Stimulated activated effector memory CD8-positive, alpha-beta T cell treated with anti-CD3 and anti-CD28 coated beads, Interleukin-12 subunit alpha, Interleukin-12 subunit beta, amount 100 ng/mL, for 72 hours (primary cell): ENCODE data around the gene FKBP3.

ENCODE experiments used
- ATAC-seq: fragments of 150-1000 bp; cut with Tn5 transposase; 2 replicates; pipeline ENCODE4 v1.10.0; 2021
- DNase-seq, 2 donors: peaks; one replicate each; pipeline ENCODE4 v3.0.0; 2021 to 2022; ENCODE audit warnings: low spot score in 2 of 2
- H3K27ac Mint-ChIP-seq: one replicate; pipeline ENCODE4 v1.8.0; 2022; ENCODE audit warnings: mild to moderate bottlenecking, mixed read lengths
- H3K36me3 Mint-ChIP-seq: one replicate; pipeline ENCODE4 v1.8.0; 2022; ENCODE audit warnings: mild to moderate bottlenecking, mixed read lengths
- H3K4me1 Mint-ChIP-seq: one replicate; pipeline ENCODE4 v1.8.0; 2022; ENCODE audit warnings: mixed read lengths
- H3K4me3 Mint-ChIP-seq: one replicate; pipeline ENCODE4 v1.8.0; 2022; ENCODE audit warnings: mild to moderate bottlenecking, mixed read lengths
- H3K9me3 Mint-ChIP-seq: one replicate; pipeline ENCODE4 v1.8.0; 2022; ENCODE audit warnings: mixed read lengths

Gene FKBP3

GRCh38 chr14:45133683-45134050 is 614 bp downstream of the FKBP3 start:
- Mint-ChIP-seq H3K9me3 (no peaks in the 10 kb centered on the region), H3K4me3 (peak overlapping the region; percentile 100), H3K27ac (peak overlapping the region; percentile 99), H3K36me3 (peaks cover 4% of the 10 kb centered on the region), H3K4me1 (peaks cover 25% of the 10 kb centered on the region)
- DNase-seq (no peak), ATAC-seq (no peak)

GRCh38 chr14:45128963-45129629 is 5.2 kb downstream of the FKBP3 start:
- no peaks in the 10 kb centered on the region for H3K9me3 Mint-ChIP-seq
- ATAC-seq (no peak), DNase-seq (no peak)
- no peak overlapping the region for H3K4me3 Mint-ChIP-seq
- no peak overlapping the region for H3K27ac Mint-ChIP-seq
- H3K4me1 Mint-ChIP-seq: peaks cover 8% of the 10 kb centered on the region
- peaks cover 49% of the 10 kb centered on the region for H3K36me3 Mint-ChIP-seq

GRCh38 chr14:45125754-45126153 is 8.5 kb downstream of the FKBP3 start:
- peaks cover 82% of the 10 kb centered on the region for H3K36me3 Mint-ChIP-seq
- ATAC-seq (no peak), DNase-seq (no peak)

GRCh38 chr14:45123271-45123670 is 11.0 kb downstream of the FKBP3 start:
- H3K9me3 Mint-ChIP-seq: no peaks in the 10 kb centered on the region

More at GRCh38 chr14:45125754-45126153, 8.5 kb downstream of the FKBP3 start:
- no peaks in the 10 kb centered on the region for H3K9me3 Mint-ChIP-seq
- H3K27ac Mint-ChIP-seq: no peak overlapping the region
- H3K4me3 Mint-ChIP-seq: no peak overlapping the region
- no peaks in the 10 kb centered on the region for H3K4me1 Mint-ChIP-seq

GRCh38 chr14:45120096-45120495 is 14.2 kb downstream of the FKBP3 start:
- Mint-ChIP-seq H3K4me1 (peaks cover 5% of the 10 kb centered on the region), H3K27ac (no peak overlapping the region), H3K4me3 (no peak overlapping the region), H3K9me3 (no peaks in the 10 kb centered on the region), H3K36me3 (peaks cover 100% of the 10 kb centered on the region)
- DNase-seq (no peak), ATAC-seq (no peak)

More at GRCh38 chr14:45123271-45123670, 11.0 kb downstream of the FKBP3 start:
- no peak for ATAC-seq
- H3K4me3 Mint-ChIP-seq: no peak overlapping the region
- H3K36me3 Mint-ChIP-seq: peaks cover 99% of the 10 kb centered on the region
- DNase-seq: no peak
- H3K27ac Mint-ChIP-seq: no peak overlapping the region
- H3K4me1 Mint-ChIP-seq: peaks cover 5% of the 10 kb centered on the region

GRCh38 chr14:45118594-45118993 is 15.7 kb downstream of the FKBP3 start:
- H3K36me3 Mint-ChIP-seq: peaks cover 100% of the 10 kb centered on the region

GRCh38 chr14:45114327-45114726 is 20.0 kb downstream of the FKBP3 start:
- Mint-ChIP-seq H3K27ac (peak overlapping the region; percentile 90), H3K4me3 (no peak overlapping the region), H3K36me3 (peaks cover 100% of the 10 kb centered on the region), H3K9me3 (no peaks in the 10 kb centered on the region), H3K4me1 (peaks cover 9% of the 10 kb centered on the region)
- no peak for DNase-seq
- ATAC-seq: peak; percentile 80

More at GRCh38 chr14:45118594-45118993, 15.7 kb downstream of the FKBP3 start:
- no peak for DNase-seq
- H3K9me3 Mint-ChIP-seq: no peaks in the 10 kb centered on the region
- no peak overlapping the region for H3K4me3 Mint-ChIP-seq
- H3K27ac Mint-ChIP-seq: no peak overlapping the region
- ATAC-seq: no peak
- peaks cover 9% of the 10 kb centered on the region for H3K4me1 Mint-ChIP-seq

GRCh38 chr14:45112896-45113781 is 21.1 kb downstream of the FKBP3 start:
- peak overlapping the region; percentile 12 for H3K4me3 Mint-ChIP-seq
- peaks cover 100% of the 10 kb centered on the region for H3K36me3 Mint-ChIP-seq
- no peak for DNase-seq
- H3K27ac Mint-ChIP-seq: peak overlapping the region; percentile 90
- peaks cover 9% of the 10 kb centered on the region for H3K4me1 Mint-ChIP-seq
- ATAC-seq: peak; percentile 83
- H3K9me3 Mint-ChIP-seq: no peaks in the 10 kb centered on the region

- H3K4me3 Mint-ChIP-seq: no peak overlapping the region
- no peaks in the 10 kb centered on the region for H3K9me3 Mint-ChIP-seq
- H3K4me1 Mint-ChIP-seq: no peaks in the 10 kb centered on the region
- ATAC-seq (no peak), DNase-seq (no peak)
- H3K36me3 Mint-ChIP-seq: peaks cover 100% of the 10 kb centered on the region
- H3K27ac Mint-ChIP-seq: no peak overlapping the region
Measured at GRCh38 chr14:45104561-45104960, 29.7 kb downstream of the FKBP3 start.

GRCh38 chr14:45103806-45104205 is 30.5 kb downstream of the FKBP3 start:
- ATAC-seq (no peak), DNase-seq (no peak)
- no peak overlapping the region for H3K27ac Mint-ChIP-seq
- no peaks in the 10 kb centered on the region for H3K9me3 Mint-ChIP-seq
- H3K36me3 Mint-ChIP-seq: peaks cover 100% of the 10 kb centered on the region
- no peaks in the 10 kb centered on the region for H3K4me1 Mint-ChIP-seq
- H3K4me3 Mint-ChIP-seq: no peak overlapping the region

- DNase-seq (no peak), ATAC-seq (no peak)
- H3K9me3 Mint-ChIP-seq: no peaks in the 10 kb centered on the region
- peaks cover 9% of the 10 kb centered on the region for H3K4me1 Mint-ChIP-seq
- H3K27ac Mint-ChIP-seq: no peak overlapping the region
- H3K36me3 Mint-ChIP-seq: peaks cover 95% of the 10 kb centered on the region
- no peak overlapping the region for H3K4me3 Mint-ChIP-seq
Measured at GRCh38 chr14:45096218-45096617, 38.1 kb downstream of the FKBP3 start.

GRCh38 chr14:45095143-45095542 is 39.1 kb downstream of the FKBP3 start:
- peaks cover 19% of the 10 kb centered on the region for H3K4me1 Mint-ChIP-seq
- no peaks in the 10 kb centered on the region for H3K9me3 Mint-ChIP-seq
- H3K36me3 Mint-ChIP-seq: peaks cover 89% of the 10 kb centered on the region
- H3K4me3 Mint-ChIP-seq: no peak overlapping the region
- DNase-seq: no peak
- H3K27ac Mint-ChIP-seq: no peak overlapping the region
- peak; percentile 99 for ATAC-seq

GRCh38 chr14:45094275-45094674 is 40.0 kb downstream of the FKBP3 start:
- peaks cover 86% of the 10 kb centered on the region for H3K36me3 Mint-ChIP-seq
- no peak for DNase-seq
- no peaks in the 10 kb centered on the region for H3K9me3 Mint-ChIP-seq
- ATAC-seq: no peak
- H3K27ac Mint-ChIP-seq: no peak overlapping the region
- peaks cover 27% of the 10 kb centered on the region for H3K4me1 Mint-ChIP-seq
- H3K4me3 Mint-ChIP-seq: no peak overlapping the region

- Mint-ChIP-seq H3K27ac (no peak overlapping the region), H3K36me3 (peaks cover 73% of the 10 kb centered on the region), H3K9me3 (no peaks in the 10 kb centered on the region), H3K4me1 (peaks cover 51% of the 10 kb centered on the region), H3K4me3 (no peak overlapping the region)
- no peak for ATAC-seq
- no peak for DNase-seq
Measured at GRCh38 chr14:45091710-45092109, 42.6 kb downstream of the FKBP3 start.

GRCh38 chr14:45089813-45090212 is 44.5 kb downstream of the FKBP3 start:
- H3K4me3 Mint-ChIP-seq: no peak overlapping the region
- no peak for DNase-seq
- ATAC-seq: peak; percentile 100
- H3K4me1 Mint-ChIP-seq: peaks cover 59% of the 10 kb centered on the region
- no peaks in the 10 kb centered on the region for H3K9me3 Mint-ChIP-seq
- H3K36me3 Mint-ChIP-seq: peaks cover 72% of the 10 kb centered on the region
- H3K27ac Mint-ChIP-seq: peak overlapping the region; percentile 2

- Mint-ChIP-seq H3K4me1 (peaks cover 51% of the 10 kb centered on the region), H3K36me3 (peaks cover 35% of the 10 kb centered on the region), H3K27ac (peak overlapping the region; percentile 97), H3K4me3 (peak overlapping the region; percentile 96), H3K9me3 (no peaks in the 10 kb centered on the region)
- DNase-seq: no peak
- no peak for ATAC-seq
Measured at GRCh38 chr14:45084946-45085346, 49.3 kb downstream of the FKBP3 start.
